ENCODE data around the gene ZNF69. TPM values are rescaled to one million over a fixed set of nuclear protein-coding genes. Genes with fewer than 3 reads are reported as not detected.
"Not testable (repeated sequence)": the region's sequence is repeated elsewhere in the genome, so short reads cannot be mapped to it uniquely, and the experiment has no call there.

Gene ZNF69
- total and polyA plus RNA-seq, 2 of the 4 experiments (the other 2 are of a cell fraction): 2.7 to 12.0 TPM

- no peaks in the 10 kb centered on the region; the same call in 1 of the 2 replicates for H3K9me3 ChIP-seq (ENCODE audit: control insufficient read depth, insufficient read depth, low read length)
- H3K27me3 ChIP-seq (ENCODE audit: control insufficient read depth, insufficient read depth, low read length): no peaks in the 10 kb centered on the region
- no CpG with 5 or more reads among the region's 7 CpGs for WGBS, 2 experiments (ENCODE audit: extremely low coverage in 2 of 2, insufficient read length in 1 of 2)
- no peak overlapping the region for H2BK15ac ChIP-seq (ENCODE audit: low read depth, low read length)
- no peak overlapping the region for H2AK5ac ChIP-seq (ENCODE audit: low read depth, low read length)
- no peak overlapping the region for H2BK20ac ChIP-seq (ENCODE audit: low read depth, low read length)
- peak overlapping the region; percentile 89 for H3K4me2 ChIP-seq (ENCODE audit: low read depth, low read length)
- no peak overlapping the region for H3K23ac ChIP-seq (ENCODE audit: low read depth, low read length)
- H2AFZ ChIP-seq (replicated peaks; ENCODE audit: low read length, poor library complexity): peak overlapping the region; percentile 99
- in situ Hi-C loops (cut with MboI; ENCODE audit: low sequenced_read_pairs) (no loop called here), intact Hi-C loops (cut with micrococcal nuclease) (no loop called here), dilution Hi-C loops (cut with HindIII; ENCODE audit: low sequenced_read_pairs, unreplicated experiment) (no loop called here)
- peak overlapping the region; percentile 47; the same call in 1 of the 2 replicates for H2BK120ac ChIP-seq (ENCODE audit: low read depth, low read length)
- H3K36me3 ChIP-seq (ENCODE audit: control insufficient read depth, insufficient read depth, low read length): peaks cover 2% of the 10 kb centered on the region; the same call in 1 of the 2 replicates
- TF ChIP-seq MAZ (IDR thresholded peaks at IDR 0.05; ENCODE audit: borderline replicate concordance, low read depth, low read length): no peak
- TF ChIP-seq, protein P1, sequence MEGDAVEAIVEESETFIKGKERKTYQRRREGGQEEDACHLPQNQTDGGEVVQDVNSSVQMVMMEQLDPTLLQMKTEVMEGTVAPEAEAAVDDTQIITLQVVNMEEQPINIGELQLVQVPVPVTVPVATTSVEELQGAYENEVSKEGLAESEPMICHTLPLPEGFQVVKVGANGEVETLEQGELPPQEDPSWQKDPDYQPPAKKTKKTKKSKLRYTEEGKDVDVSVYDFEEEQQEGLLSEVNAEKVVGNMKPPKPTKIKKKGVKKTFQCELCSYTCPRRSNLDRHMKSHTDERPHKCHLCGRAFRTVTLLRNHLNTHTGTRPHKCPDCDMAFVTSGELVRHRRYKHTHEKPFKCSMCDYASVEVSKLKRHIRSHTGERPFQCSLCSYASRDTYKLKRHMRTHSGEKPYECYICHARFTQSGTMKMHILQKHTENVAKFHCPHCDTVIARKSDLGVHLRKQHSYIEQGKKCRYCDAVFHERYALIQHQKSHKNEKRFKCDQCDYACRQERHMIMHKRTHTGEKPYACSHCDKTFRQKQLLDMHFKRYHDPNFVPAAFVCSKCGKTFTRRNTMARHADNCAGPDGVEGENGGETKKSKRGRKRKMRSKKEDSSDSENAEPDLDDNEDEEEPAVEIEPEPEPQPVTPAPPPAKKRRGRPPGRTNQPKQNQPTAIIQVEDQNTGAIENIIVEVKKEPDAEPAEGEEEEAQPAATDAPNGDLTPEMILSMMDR (conservative IDR thresholded peaks at IDR 0.05; ENCODE audit: low read depth, low read length): no peak
- TF ChIP-seq BHLHE40 (IDR thresholded peaks at IDR 0.05; ENCODE audit: low read depth, low read length): no peak
- no peak for TF ChIP-seq RFX5 (IDR thresholded peaks at IDR 0.05; ENCODE audit: low read depth, low read length)
- peak overlapping the region; percentile 62 for H3K4ac ChIP-seq (ENCODE audit: low read depth, low read length)
- ATAC-seq (ENCODE audit: low read depth): peak; percentile 35
- peak overlapping the region; percentile 41 for H3K9ac ChIP-seq (ENCODE audit: low read depth, low read length)
- no TSS peak for BruUV-seq (replicated peaks)
- H4K91ac ChIP-seq (ENCODE audit: insufficient read depth, low read depth, low read length): peak overlapping the region; percentile 51
- no peaks in the 10 kb centered on the region for H4K20me1 ChIP-seq (ENCODE audit: insufficient read depth, low read length)
- H3K9me1 ChIP-seq (ENCODE audit: insufficient read depth, low read length): peaks cover 3% of the 10 kb centered on the region; the same call in 1 of the 2 replicates
- H2AK9ac ChIP-seq (replicated peaks; ENCODE audit: low read depth, low read length, poor library complexity): peak overlapping the region; percentile 24
- H3K79me1 ChIP-seq (ENCODE audit: low read depth in 1 of 2, low read length in 2 of 2): peaks cover 12 to 16% of the 10 kb centered on the region in 2 experiments; a peak in 2 of 4 replicates
- H4K5ac ChIP-seq (ENCODE audit: low read depth, low read length): peak overlapping the region; percentile 66
- POLR2A ChIA-PET (ENCODE audit: unreplicated experiment): interaction anchor here (0.5 kb wide), 1 partner anchor 470 kb away, joined by 3 read pairs; no protein-coding TSS in a partner anchor
- peak overlapping the region; percentile 90 for H3K4me3 ChIP-seq (ENCODE audit: insufficient read depth, low read depth, low read length)
- no peak for DNase-seq
- peak overlapping the region; percentile 25; the same call in 1 of the 2 replicates for H3K18ac ChIP-seq (ENCODE audit: low read depth, low read length)
- no peak overlapping the region for H3K56ac ChIP-seq (ENCODE audit: extremely low read depth, insufficient read depth, low read length)
- CTCF ChIA-PET: interaction anchor here (0.6 kb wide), 1 partner anchor 36 kb away, joined by 3 read pairs; no protein-coding TSS in a partner anchor
- H3K27ac ChIP-seq (ENCODE audit: insufficient read depth, low read length): peak overlapping the region; percentile 20
- peak overlapping the region; percentile 89; the same call in 1 of the 2 replicates for H3K14ac ChIP-seq (replicated peaks; ENCODE audit: low read depth, low read length)
- H3K4me1 ChIP-seq (ENCODE audit: control insufficient read depth, insufficient read depth, low read length): peaks cover 2% of the 10 kb centered on the region; the same call in 1 of the 2 replicates
- peak overlapping the region; percentile 67 to 93; a peak in 3 of 4 replicates for H4K8ac ChIP-seq (ENCODE audit: low read depth in 2 of 2, low read length in 2 of 2)
- no peak overlapping the region for H2BK5ac ChIP-seq (ENCODE audit: low read depth, low read length, poor library complexity, severe bottlenecking)
Observed at GRCh38 chr19:11887234-11887610, 360 bp upstream of the ZNF69 start.

DNA sequence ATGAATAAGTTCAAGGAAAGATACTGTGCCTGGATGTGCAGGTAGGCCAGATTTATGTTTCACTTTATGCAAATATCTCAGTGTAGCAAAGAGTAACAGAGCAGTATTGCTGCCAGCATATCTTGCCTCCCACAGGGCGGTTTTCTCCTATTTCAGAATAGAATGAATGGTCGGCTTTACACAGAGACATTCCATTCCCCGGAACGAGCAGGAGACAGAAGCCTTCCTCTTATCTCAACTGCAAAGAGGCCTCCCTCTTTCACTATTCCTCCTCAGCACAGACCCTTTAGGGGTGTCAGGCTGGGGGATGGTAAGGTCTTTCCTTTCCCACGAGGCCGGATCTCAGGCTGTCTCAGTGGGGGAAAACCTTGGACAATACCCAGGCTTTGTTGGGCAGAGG is 2.3 kb downstream of the ZNF69 start:
- H3K79me1 ChIP-seq (ENCODE audit: low read depth in 1 of 2, low read length in 2 of 2): peaks cover 23 to 25% of the 10 kb centered on the region in 2 experiments; a peak in 3 of 4 replicates
- H2AK9ac ChIP-seq (replicated peaks; ENCODE audit: low read depth, low read length, poor library complexity); POLR2A ChIA-PET (ENCODE audit: unreplicated experiment); H3K4me3 ChIP-seq (ENCODE audit: insufficient read depth, low read depth, low read length); H2BK15ac ChIP-seq (ENCODE audit: low read depth, low read length); ATAC-seq (ENCODE audit: low read depth); H2BK5ac ChIP-seq (ENCODE audit: low read depth, low read length, poor library complexity, severe bottlenecking); H2BK20ac ChIP-seq (ENCODE audit: low read depth, low read length); H3K18ac ChIP-seq (ENCODE audit: low read depth, low read length); H4K20me1 ChIP-seq (ENCODE audit: insufficient read depth, low read length); H3K27ac ChIP-seq (ENCODE audit: insufficient read depth, low read length); intact Hi-C loops (cut with micrococcal nuclease); BruUV-seq (replicated peaks); H2AFZ ChIP-seq (replicated peaks; ENCODE audit: low read length, poor library complexity); H3K14ac ChIP-seq (replicated peaks; ENCODE audit: low read depth, low read length); H4K5ac ChIP-seq (ENCODE audit: low read depth, low read length); dilution Hi-C loops (cut with HindIII; ENCODE audit: low sequenced_read_pairs, unreplicated experiment); H4K8ac ChIP-seq (ENCODE audit: low read depth in 2 of 2, low read length in 2 of 2); H3K9me3 ChIP-seq (ENCODE audit: control insufficient read depth, insufficient read depth, low read length); DNase-seq; H3K56ac ChIP-seq (ENCODE audit: extremely low read depth, insufficient read depth, low read length); H3K23ac ChIP-seq (ENCODE audit: low read depth, low read length); H2BK120ac ChIP-seq (ENCODE audit: low read depth, low read length); H2AK5ac ChIP-seq (ENCODE audit: low read depth, low read length); H3K27me3 ChIP-seq (ENCODE audit: control insufficient read depth, insufficient read depth, low read length); in situ Hi-C loops (cut with MboI; ENCODE audit: low sequenced_read_pairs); H3K4me1 ChIP-seq (ENCODE audit: control insufficient read depth, insufficient read depth, low read length); CTCF ChIA-PET; H3K4ac ChIP-seq (ENCODE audit: low read depth, low read length); H3K4me2 ChIP-seq (ENCODE audit: low read depth, low read length); H3K36me3 ChIP-seq (ENCODE audit: control insufficient read depth, insufficient read depth, low read length); H3K9ac ChIP-seq (ENCODE audit: low read depth, low read length); H3K9me1 ChIP-seq (ENCODE audit: insufficient read depth, low read length); H4K91ac ChIP-seq (ENCODE audit: insufficient read depth, low read depth, low read length): not testable (repeated sequence)
- no CpG with 5 or more reads among the region's 6 CpGs for WGBS, 2 experiments (ENCODE audit: extremely low coverage in 2 of 2, insufficient read length in 1 of 2)
